ENCODE measurements around the gene PKN3.
A peak's percentile ranks its signal among the peaks of the same experiment; 100 is the strongest.

Gene PKN3

GRCh38 chr9:128716581-128717254 is 14.4 kb downstream of the PKN3 start:
- Histone ChIP-seq H3K4me3 (ENCODE audit: low read depth, low read length) (no peak overlapping the region), H3K36me3 (ENCODE audit: control insufficient read depth in 1 of 2, insufficient read depth in 2 of 2, low read length in 2 of 2) (peaks cover 47 to 49% of the 10 kb centered on the region in 2 experiments), H3K79me1 (ENCODE audit: low read length) (no peaks in the 10 kb centered on the region), H2BK5ac (ENCODE audit: low read depth, low read length, poor library complexity) (no peak overlapping the region), H3K4me1 (ENCODE audit: control insufficient read depth in 1 of 2, insufficient read depth in 2 of 2, low read length in 2 of 2) (no peaks in the 10 kb centered on the region), H3K4ac (ENCODE audit: low read depth, low read length) (no peak overlapping the region), H2AK5ac (ENCODE audit: low read length) (no peak overlapping the region), H3K27me3 (ENCODE audit: insufficient read depth, low read length) (no peaks in the 10 kb centered on the region), H2AFZ (ENCODE audit: insufficient read depth, low read length, poor library complexity) (no peak overlapping the region), H3K14ac (ENCODE audit: low read length) (no peak overlapping the region), H3K9me3 (ENCODE audit: insufficient read depth, low read depth, low read length) (peaks cover 4% of the 10 kb centered on the region), H3K18ac (ENCODE audit: low read length) (no peak overlapping the region), H4K12ac (ENCODE audit: low read depth, low read length) (no peak overlapping the region), H3K27ac (ENCODE audit: low read depth, low read length) (no peak overlapping the region), H3K4me2 (ENCODE audit: low read length) (no peak overlapping the region), H4K91ac (ENCODE audit: low read depth, low read length) (no peak overlapping the region), H2BK120ac (ENCODE audit: insufficient read depth, low read length, poor library complexity) (no peak overlapping the region), H4K8ac (ENCODE audit: low read depth, low read length) (no peak overlapping the region), H3K9ac (ENCODE audit: low read length) (no peak overlapping the region), H3K23ac (ENCODE audit: low read length) (no peak overlapping the region), H2BK12ac (ENCODE audit: low read length) (no peak overlapping the region), H3K79me2 (ENCODE audit: control insufficient read depth, insufficient read depth, low read length, poor library complexity) (no peaks in the 10 kb centered on the region)
- no CpG with 5 or more reads among the region's 7 CpGs for WGBS (ENCODE audit: extremely low coverage, insufficient coverage, insufficient read length)
- DNase-seq = no peak

GRCh38 chr9:128718047-128718446 is 15.7 kb downstream of the PKN3 start:
- Histone ChIP-seq H3K18ac (ENCODE audit: low read length) (no peak overlapping the region), H3K9ac (ENCODE audit: low read length) (no peak overlapping the region), H2BK12ac (ENCODE audit: low read length) (no peak overlapping the region), H2AFZ (ENCODE audit: insufficient read depth, low read length, poor library complexity) (no peak overlapping the region), H3K4me1 (ENCODE audit: control insufficient read depth in 1 of 2, insufficient read depth in 2 of 2, low read length in 2 of 2) (peaks cover 3 to 6% of the 10 kb centered on the region in 2 experiments), H2BK5ac (ENCODE audit: low read depth, low read length, poor library complexity) (no peak overlapping the region), H3K4me2 (ENCODE audit: low read length) (no peak overlapping the region), H3K36me3 (ENCODE audit: control insufficient read depth in 1 of 2, insufficient read depth in 2 of 2, low read length in 2 of 2) (peaks cover 44 to 51% of the 10 kb centered on the region in 2 experiments), H4K91ac (ENCODE audit: low read depth, low read length) (no peak overlapping the region), H3K27me3 (ENCODE audit: insufficient read depth, low read length) (no peaks in the 10 kb centered on the region), H3K4ac (ENCODE audit: low read depth, low read length) (no peak overlapping the region), H3K14ac (ENCODE audit: low read length) (no peak overlapping the region), H3K27ac (ENCODE audit: low read depth, low read length) (no peak overlapping the region), H2BK120ac (ENCODE audit: insufficient read depth, low read length, poor library complexity) (no peak overlapping the region), H3K79me1 (ENCODE audit: low read length) (no peaks in the 10 kb centered on the region), H4K8ac (ENCODE audit: low read depth, low read length) (no peak overlapping the region), H3K9me3 (ENCODE audit: insufficient read depth, low read depth, low read length) (peaks cover 4% of the 10 kb centered on the region), H4K12ac (ENCODE audit: low read depth, low read length) (no peak overlapping the region), H3K79me2 (ENCODE audit: control insufficient read depth, insufficient read depth, low read length, poor library complexity) (no peaks in the 10 kb centered on the region), H3K4me3 (ENCODE audit: low read depth, low read length) (no peak overlapping the region), H2AK5ac (ENCODE audit: low read length) (no peak overlapping the region), H3K23ac (ENCODE audit: low read length) (no peak overlapping the region)
- no peak for DNase-seq
- WGBS (ENCODE audit: extremely low coverage, insufficient coverage, insufficient read length) = no CpG with 5 or more reads among the region's 8 CpGs

GRCh38 chr9:128718475-128718874 is 16.2 kb downstream of the PKN3 start:
- Histone ChIP-seq H2BK5ac (ENCODE audit: low read depth, low read length, poor library complexity) (no peak overlapping the region), H4K8ac (ENCODE audit: low read depth, low read length) (no peak overlapping the region), H3K9ac (ENCODE audit: low read length) (no peak overlapping the region), H3K4ac (ENCODE audit: low read depth, low read length) (no peak overlapping the region), H3K4me3 (ENCODE audit: low read depth, low read length) (peak overlapping the region; percentile 6), H3K79me2 (ENCODE audit: control insufficient read depth, insufficient read depth, low read length, poor library complexity) (no peaks in the 10 kb centered on the region), H3K36me3 (ENCODE audit: control insufficient read depth in 1 of 2, insufficient read depth in 2 of 2, low read length in 2 of 2) (peaks cover 40 to 49% of the 10 kb centered on the region in 2 experiments), H3K23ac (ENCODE audit: low read length) (no peak overlapping the region), H3K4me1 (ENCODE audit: control insufficient read depth in 1 of 2, insufficient read depth in 2 of 2, low read length in 2 of 2) (peaks cover 7 to 10% of the 10 kb centered on the region in 2 experiments), H3K4me2 (ENCODE audit: low read length) (no peak overlapping the region), H3K27me3 (ENCODE audit: insufficient read depth, low read length) (no peaks in the 10 kb centered on the region), H3K18ac (ENCODE audit: low read length) (no peak overlapping the region), H4K91ac (ENCODE audit: low read depth, low read length) (no peak overlapping the region), H2AK5ac (ENCODE audit: low read length) (no peak overlapping the region), H4K12ac (ENCODE audit: low read depth, low read length) (no peak overlapping the region), H2BK120ac (ENCODE audit: insufficient read depth, low read length, poor library complexity) (no peak overlapping the region), H3K27ac (ENCODE audit: low read depth, low read length) (no peak overlapping the region), H2AFZ (ENCODE audit: insufficient read depth, low read length, poor library complexity) (no peak overlapping the region), H3K79me1 (ENCODE audit: low read length) (peaks cover under 1% of the 10 kb centered on the region), H3K9me3 (ENCODE audit: insufficient read depth, low read depth, low read length) (peaks cover 4% of the 10 kb centered on the region), H2BK12ac (ENCODE audit: low read length) (no peak overlapping the region), H3K14ac (ENCODE audit: low read length) (no peak overlapping the region)
- no peak for DNase-seq
- WGBS (ENCODE audit: extremely low coverage, insufficient coverage, insufficient read length) = no CpG with 5 or more reads among the region's 5 CpGs

GRCh38 chr9:128719919-128720605 is 17.8 kb downstream of the PKN3 start:
- Histone ChIP-seq H3K23ac (ENCODE audit: low read length) (no peak overlapping the region), H4K8ac (ENCODE audit: low read depth, low read length) (no peak overlapping the region), H2AFZ (ENCODE audit: insufficient read depth, low read length, poor library complexity) (no peak overlapping the region), H2AK5ac (ENCODE audit: low read length) (no peak overlapping the region), H3K18ac (ENCODE audit: low read length) (no peak overlapping the region), H4K12ac (ENCODE audit: low read depth, low read length) (no peak overlapping the region), H3K14ac (ENCODE audit: low read length) (no peak overlapping the region), H3K79me2 (ENCODE audit: control insufficient read depth, insufficient read depth, low read length, poor library complexity) (peaks cover 4% of the 10 kb centered on the region), H4K91ac (ENCODE audit: low read depth, low read length) (no peak overlapping the region), H2BK5ac (ENCODE audit: low read depth, low read length, poor library complexity) (no peak overlapping the region), H3K4me1 (ENCODE audit: control insufficient read depth in 1 of 2, insufficient read depth in 2 of 2, low read length in 2 of 2) (peaks cover 12 to 16% of the 10 kb centered on the region in 2 experiments), H3K27ac (ENCODE audit: low read depth, low read length) (no peak overlapping the region), H3K4me3 (ENCODE audit: low read depth, low read length) (no peak overlapping the region), H2BK12ac (ENCODE audit: low read length) (no peak overlapping the region), H3K79me1 (ENCODE audit: low read length) (peaks cover 9% of the 10 kb centered on the region), H3K4me2 (ENCODE audit: low read length) (no peak overlapping the region), H3K9me3 (ENCODE audit: insufficient read depth, low read depth, low read length) (peaks cover 2% of the 10 kb centered on the region), H2BK120ac (ENCODE audit: insufficient read depth, low read length, poor library complexity) (no peak overlapping the region), H3K36me3 (ENCODE audit: control insufficient read depth in 1 of 2, insufficient read depth in 2 of 2, low read length in 2 of 2) (peaks cover 27 to 38% of the 10 kb centered on the region in 2 experiments), H3K4ac (ENCODE audit: low read depth, low read length) (no peak overlapping the region), H3K9ac (ENCODE audit: low read length) (no peak overlapping the region), H3K27me3 (ENCODE audit: insufficient read depth, low read length) (no peaks in the 10 kb centered on the region)
- DNase-seq = no peak
- WGBS (ENCODE audit: extremely low coverage, insufficient coverage, insufficient read length) = no CpG with 5 or more reads among the region's 30 CpGs
